NCI-H187 (cell line): ENCODE results near the gene EPHB2.
"Not testable (repeated sequence)": the region's sequence is repeated elsewhere in the genome, so short reads cannot be mapped to it uniquely, and the experiment has no call there.

ENCODE experiments used
- DNase-seq, 2 experiments: peaks; one replicate each; lab custom pipeline; 2025; lab: John Stamatoyannopoulos, UW

EPHB2 gene

GRCh38 chr1:22818061-22818770 is 107.6 kb downstream of the EPHB2 start:
- no peak for DNase-seq

- DNase-seq = no peak
These were observed 108.7 kb downstream of the EPHB2 start for GRCh38 chr1:22819361-22819760.

GRCh38 chr1:22821027-22821426 is 110.4 kb downstream of the EPHB2 start:
- DNase-seq = no peak

- DNase-seq = no peak
These were observed 111.7 kb downstream of the EPHB2 start for GRCh38 chr1:22822371-22822770.

GRCh38 chr1:22824466-22824865 is 113.8 kb downstream of the EPHB2 start:
- no peak for DNase-seq

GRCh38 chr1:22824975-22825374 is 114.3 kb downstream of the EPHB2 start:
- no peak for DNase-seq

GRCh38 chr1:22825486-22826189 is 115.0 kb downstream of the EPHB2 start:
- no peak for DNase-seq

GRCh38 chr1:22826604-22827580 is 116.3 kb downstream of the EPHB2 start:
- no peak for DNase-seq

GRCh38 chr1:22827666-22828483 is 117.2 kb downstream of the EPHB2 start:
- DNase-seq = no peak

GRCh38 chr1:22828484-22829308 is 118.1 kb downstream of the EPHB2 start:
- no peak for DNase-seq

- DNase-seq = no peak
These were observed 118.8 kb downstream of the EPHB2 start for GRCh38 chr1:22829309-22829989.

GRCh38 chr1:22830041-22830566 is 119.5 kb downstream of the EPHB2 start:
- DNase-seq = no peak

- no peak for DNase-seq
These were observed 120.2 kb downstream of the EPHB2 start for GRCh38 chr1:22830757-22831340.

- no peak for DNase-seq
These were observed 121.2 kb downstream of the EPHB2 start for GRCh38 chr1:22831729-22832413.

- no peak for DNase-seq
These were observed 121.8 kb downstream of the EPHB2 start for GRCh38 chr1:22832414-22832786.

- DNase-seq = no peak
These were observed 123.1 kb downstream of the EPHB2 start for GRCh38 chr1:22833699-22834098.

- DNase-seq = not testable (repeated sequence)
These were observed 123.8 kb downstream of the EPHB2 start for GRCh38 chr1:22834420-22834819.

- no peak for DNase-seq
These were observed 125.1 kb downstream of the EPHB2 start for GRCh38 chr1:22835636-22836319.
